ENCODE results near the gene ZNF652.
A peak's percentile ranks its signal among the peaks of the same experiment; 100 is the strongest.

The ZNF652 gene

GRCh38 chr17:49258394-49258793 is 103.7 kb downstream of the ZNF652 start:
- no peak for DNase-seq

GRCh38 chr17:49255125-49255524 is 106.9 kb downstream of the ZNF652 start:
- DNase-seq = no peak

- no peak for DNase-seq
These were observed 108.0 kb downstream of the ZNF652 start for GRCh38 chr17:49254066-49254465.

- DNase-seq = peak in 1 of 2 donors; percentile 64
These were observed 109.8 kb downstream of the ZNF652 start for GRCh38 chr17:49252148-49252695.

GRCh38 chr17:49249890-49250522 is 112.0 kb downstream of the ZNF652 start:
- DNase-seq = no peak

GRCh38 chr17:49249292-49249794 is 112.7 kb downstream of the ZNF652 start:
- no peak for DNase-seq

- no peak for DNase-seq
These were observed 114.1 kb downstream of the ZNF652 start for GRCh38 chr17:49247944-49248343.

GRCh38 chr17:49244839-49245238 is 117.2 kb downstream of the ZNF652 start:
- DNase-seq = no peak
